IMR-90 (cell line): ENCODE data around the gene NFYB. TPM values are rescaled to one million over a fixed set of nuclear protein-coding genes. Genes with fewer than 3 reads are reported as not detected.

Experiments used
- microRNA-seq, 2 experiments: library from miRNA; stranded (forward) in 1 of 2; unstranded in 1 of 2; fragments of 10-50 nt in 1 of 2; fragments of <30 nt in 1 of 2; gene quantifications in 1 of 2; microRNA quantifications in 1 of 2; one replicate each; pipeline versions ENCODE3 to v1.1.0; 2013 to 2020; ENCODE audit not compliant: insufficient read depth in 1 of 2, insufficient read length in 1 of 2, unreplicated experiment in 1 of 2
- polyA plus RNA-seq, 3 experiments: library from polyadenylated mRNA; depleted of rRNA; stranded (reverse); fragments of >200 nt; gene quantifications; 2 replicates each; pipeline ENCODE4 v1.2.3, GENCODE V29; 2012; ENCODE audit warnings: low replicate concordance in 1 of 3
- small RNA-seq, 5 experiments: library from RNA; depleted of rRNA; stranded (forward); fragments of <200 nt; gene quantifications; one replicate each; pipeline ENCODE3, GENCODE V24; 2012
- total RNA-seq: library from RNA; depleted of rRNA; stranded (reverse); fragments of >200 nt; gene quantifications from 2 replicates; pipeline ENCODE4 v1.2.3, GENCODE V29; 2012; rRNA removed

NFYB gene
- total and polyA plus RNA-seq, 2 of the 4 experiments (the other 2 are of a cell fraction), result 22.2 to 28.4 TPM

Small RNA genes lying within 50 kb of the gene (microRNA-seq; reads per million reads assigned to microRNA genes)
- gene RNA5SP370 (ENCODE audit: insufficient read depth, insufficient read length), result not detected

Small RNA genes lying within 50 kb of the gene (small RNA-seq; reads per million reads assigned to genes)
- 0 reads per million in 5 experiments for gene RNA5SP370

Other genes starting within 250 kb of the NFYB start
- gene HSP90B1, start 207.8 kb downstream of the NFYB start, total RNA-seq, result 398 and 587 TPM in 2 replicates
- gene HSP90B1, start 207.8 kb downstream of the NFYB start, polyA plus RNA-seq (2012; rRNA removed), result 686 and 765 TPM in 2 replicates
- 14.0 and 24.2 TPM in 2 replicates for gene TDG, start 172.3 kb downstream of the NFYB start, total RNA-seq
- 11.5 and 14.7 TPM in 2 replicates for gene TDG, start 172.3 kb downstream of the NFYB start, polyA plus RNA-seq (2012; rRNA removed)
- 30.8 and 33.5 TPM in 2 replicates for gene GLT8D2, start 88.0 kb downstream of the NFYB start, total RNA-seq
- 43.3 and 47.9 TPM in 2 replicates for gene GLT8D2, start 88.0 kb downstream of the NFYB start, polyA plus RNA-seq (2012; rRNA removed)
- gene HCFC2, start 73.7 kb downstream of the NFYB start, total RNA-seq, result 33.3 and 34.2 TPM in 2 replicates
- 10.7 and 12.0 TPM in 2 replicates for gene HCFC2, start 73.7 kb downstream of the NFYB start, polyA plus RNA-seq (2012; rRNA removed)
- 582 and 671 TPM in 2 replicates for gene TXNRD1, start 77.6 kb upstream of the NFYB start, total RNA-seq
- 325 and 379 TPM in 2 replicates for gene TXNRD1, start 77.6 kb upstream of the NFYB start, polyA plus RNA-seq (2012; rRNA removed)
- 4.1 and 6.9 TPM in 2 replicates for gene EID3, start 165.5 kb upstream of the NFYB start, total RNA-seq
- gene EID3, start 165.5 kb upstream of the NFYB start, polyA plus RNA-seq (2012; rRNA removed), result 2.0 and 2.2 TPM in 2 replicates